A549 (cell line): ENCODE data around the gene SCNM1. TPM values are rescaled to one million over a fixed set of nuclear protein-coding genes. Genes with fewer than 3 reads are reported as not detected.

Experiments used
- ATAC-seq, 2 experiments: fragments of 200-7000 bp in 1 of 2; fragments of >200 bp in 1 of 2; cut with Nextera tagmentation in 1 of 2; cut with Tn5 transposase in 1 of 2; 3 replicates each; pipeline versions ENCODE4 v1.8.0 to v1.9.1; 2018 to 2020; ENCODE audit warnings: mild to moderate bottlenecking in 1 of 2, moderate library complexity in 1 of 2
- CTCF ChIA-PET: fragments of 300-600 bp; sonication (Branson Sonifier 250); formaldehyde crosslinking; extraction: SDS; loops from one replicate; lab custom pipeline; 2021; ENCODE audit warnings: antibody characterized with exemption, inconsistent platforms; lab: Yijun Ruan, JAX
- POLR2A ChIA-PET: fragments of 350-600 bp; formaldehyde crosslinking; extraction: SDS; loops from one replicate; lab custom pipeline; 2021; ENCODE audit warnings: antibody characterized with exemption, inconsistent platforms; lab: Yijun Ruan, JAX
- DNase-seq, 2 experiments: peaks; one replicate each; pipeline versions ENCODE4 v3.0.0 to v3.0.0-alpha.2; 2011 to 2016; ENCODE audit warnings: low read depth in 1 of 2, low spot score in 1 of 2
- FAIRE-seq: peaks from 2 replicates; lab custom pipeline; 2011; peaks lifted over from hg19 to GRCh38; lab: Jason Lieb, UNC
- H3K27ac ChIP-seq, 2 experiments: fragments of >200 bp; sonication (Bioruptor Twin); formaldehyde crosslinking; 3 replicates each; pipeline ENCODE4 v1.5.1; 2016 to 2017
- H3K4me1 ChIP-seq: fragments of >200 bp; sonication (Bioruptor Twin); formaldehyde crosslinking; 3 replicates; pipeline ENCODE4 v1.6.1; 2016
- H3K4me2 ChIP-seq: fragments of >200 bp; sonication (Bioruptor Twin); formaldehyde crosslinking; 3 replicates; pipeline ENCODE4 v1.6.1; 2016
- H3K4me3 ChIP-seq: fragments of >200 bp; sonication (Bioruptor Twin); formaldehyde crosslinking; 3 replicates; pipeline ENCODE4 v1.5.1; 2016
- H3K9me3 ChIP-seq: fragments of >200 bp; sonication (Bioruptor Twin); formaldehyde crosslinking; 3 replicates; pipeline ENCODE4 v1.6.1; 2016
- BHLHE40 ChIP-seq: IDR thresholded peaks from 2 replicates; pipeline ENCODE4 v1.6.1; 2012; ENCODE audit warnings: low read depth, low read length, inconsistent platforms
- CBX2 ChIP-seq: fragments of 200-600 bp; sonication (generic); IDR thresholded peaks from 2 replicates; pipeline ENCODE4 v1.6.1; 2016; ENCODE audit warnings: low read depth, mild to moderate bottlenecking, borderline replicate concordance
- CBX8 ChIP-seq: fragments of 200-600 bp; sonication (generic); IDR thresholded peaks from 2 replicates; pipeline ENCODE4 v1.6.1; 2016
- CEBPB ChIP-seq, 2 experiments: fragments of >200 bp in 1 of 2; sonication (Bioruptor Twin) in 1 of 2; formaldehyde crosslinking in 1 of 2; IDR thresholded peaks; 2 replicates each; pipeline ENCODE4 v1.6.1; 2012 to 2016
- CHD2 ChIP-seq: fragments of 150-350 bp; IDR thresholded peaks from 2 replicates; pipeline ENCODE4 v1.6.1; 2014; ENCODE audit warnings: low read length; ENCODE audit not compliant: partially characterized antibody
- CTCF ChIP-seq: fragments of >200 bp; sonication (Bioruptor Twin); formaldehyde crosslinking; IDR thresholded peaks from 3 replicates; pipeline ENCODE4 v1.5.1; 2016
- EHMT2 ChIP-seq: fragments of 200-600 bp; sonication (generic); IDR thresholded peaks from 2 replicates; pipeline ENCODE4 v1.6.1; 2016; ENCODE audit warnings: antibody characterized with exemption, low read depth, mild to moderate bottlenecking, moderate library complexity
- EP300 ChIP-seq, 2 experiments: fragments of >200 bp; sonication (Bioruptor Twin); formaldehyde crosslinking; IDR thresholded peaks; 2 replicates in 1 of 2; 3 replicates in 1 of 2; pipeline ENCODE4 v1.6.1; 2016 to 2017
- ESRRA ChIP-seq: fragments of 150-350 bp; IDR thresholded peaks from 2 replicates; pipeline ENCODE4 v1.6.1; 2014; ENCODE audit warnings: mild to moderate bottlenecking, low read length, borderline replicate concordance
- FOSL2 ChIP-seq, 2 experiments: fragments of 450-650 bp in 1 of 2; fragments of >200 bp in 1 of 2; sonication (Bioruptor Twin) in 1 of 2; formaldehyde crosslinking; IDR thresholded peaks; 2 replicates each; pipeline versions ENCODE4 v1.5.0 to v1.6.1; 2016 to 2020; ENCODE audit warnings: mild to moderate bottlenecking in 1 of 2, moderate library complexity in 1 of 2
- FOXS1 ChIP-seq: fragments of 250-450 bp; sonication (Bioruptor Pico); IDR thresholded peaks from 2 replicates; pipeline ENCODE4 v1.5.0; 2020; ENCODE audit warnings: mild to moderate bottlenecking, moderate library complexity
- GATA3 ChIP-seq: IDR thresholded peaks from 2 replicates; pipeline ENCODE4 v1.6.1; 2012; ENCODE audit warnings: borderline replicate concordance
- HOXA7 ChIP-seq: fragments of 250-450 bp; sonication (Bioruptor Pico); IDR thresholded peaks from 2 replicates; pipeline ENCODE4 v1.5.0; 2020; ENCODE audit warnings: mild to moderate bottlenecking, moderate library complexity
- KDM1A ChIP-seq: fragments of 200-600 bp; sonication (generic); IDR thresholded peaks from 2 replicates; pipeline ENCODE4 v1.6.1; 2016; ENCODE audit warnings: low read depth, mild to moderate bottlenecking
- KDM5A ChIP-seq: fragments of 200-600 bp; sonication (generic); IDR thresholded peaks from 2 replicates; pipeline ENCODE4 v1.6.1; 2016; ENCODE audit warnings: antibody characterized with exemption, mild to moderate bottlenecking
- MAFK ChIP-seq: fragments of 450-650 bp; IDR thresholded peaks from 2 replicates; pipeline ENCODE4 v1.6.1; 2014; ENCODE audit not compliant: partially characterized antibody
- NFE2L2 ChIP-seq: fragments of 150-350 bp; conservative IDR thresholded peaks from 2 replicates; pipeline ENCODE4 v1.6.1; 2014; ENCODE audit warnings: low read length
- NR3C1 ChIP-seq: fragments of >200 bp; sonication (Bioruptor Twin); formaldehyde crosslinking; IDR thresholded peaks from 3 replicates; pipeline ENCODE4 v1.6.1; 2017
- RARB ChIP-seq: fragments of 250-450 bp; sonication (Bioruptor Pico); IDR thresholded peaks from 2 replicates; pipeline ENCODE4 v1.8.0; 2021; ENCODE audit warnings: mild to moderate bottlenecking, moderate library complexity
- REST ChIP-seq: fragments of 200-600 bp; sonication (generic); IDR thresholded peaks from 2 replicates; pipeline ENCODE4 v1.6.1; 2016; ENCODE audit warnings: antibody characterized with exemption, mild to moderate bottlenecking, moderate library complexity
- RNF2 ChIP-seq: fragments of 200-600 bp; sonication (generic); IDR thresholded peaks from 2 replicates; pipeline ENCODE4 v1.6.1; 2016; ENCODE audit warnings: low read depth, mild to moderate bottlenecking, antibody characterized with exemption, moderate library complexity, borderline replicate concordance
- ZC3H11A ChIP-seq: fragments of 450-650 bp; IDR thresholded peaks from 2 replicates; pipeline ENCODE4 v1.6.1; 2014; ENCODE audit warnings: antibody characterized with exemption, mild to moderate bottlenecking
- ZNF302 ChIP-seq: fragments of 250-450 bp; sonication (Bioruptor Pico); IDR thresholded peaks from 2 replicates; pipeline ENCODE4 v1.9.0; 2021; ENCODE audit warnings: inconsistent platforms, mild to moderate bottlenecking, moderate library complexity
- WGBS: methylation state at CpG from one replicate; pipeline ENCODE4 v1.1.6; 2017; ENCODE audit errors: missing lambda C conversion rate; 5-methylcytosine and 5-hydroxymethylcytosine counted together
- polyA plus RNA-seq, 4 experiments: library from polyadenylated mRNA; depleted of rRNA in 3 of 4; stranded (reverse); fragments of >200 nt; fragmentation: RNase III in 1 of 4; extraction: RNeasy Plus Mini Kit Qiagen cat#74134 plus additional on column Dnase treatment in 1 of 4; gene quantifications; 2 replicates in 3 of 4; 3 replicates in 1 of 4; pipeline ENCODE4 v1.2.3, GENCODE V29; 2011 to 2017
- TF ChIP-seq, protein P1 (sequence below): fragments of >200 bp; sonication (Bioruptor Twin); formaldehyde crosslinking; IDR thresholded peaks from 2 replicates; pipeline ENCODE4 v1.6.1; 2016

The SCNM1 gene
- polyA plus RNA-seq, 2 of the 4 experiments (the other 2 are of a cell fraction), result 27.9 to 30.9 TPM

DNA sequence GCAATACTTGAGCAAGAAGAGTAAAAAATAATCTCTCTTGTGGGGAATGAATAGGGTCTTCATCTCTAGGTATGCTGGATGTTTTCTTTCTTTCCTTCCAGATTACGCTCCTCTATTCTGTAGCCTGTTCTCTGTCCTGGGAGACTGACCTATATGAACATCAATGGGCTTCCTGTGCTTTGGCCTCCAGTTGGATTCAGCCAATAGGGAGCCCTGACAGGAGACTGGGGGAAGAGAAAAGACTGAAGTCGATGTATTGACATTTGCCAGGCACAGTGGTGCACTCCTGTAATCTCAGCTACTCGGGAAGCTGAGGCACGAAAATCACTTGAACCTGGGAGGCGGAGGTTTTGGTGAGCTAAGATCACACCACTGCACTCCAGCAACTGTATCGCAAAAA lies 37.1 kb upstream of the SCNM1 start:
- no peak for ATAC-seq
- Histone ChIP-seq H3K9me3 (no peaks in the 10 kb centered on the region), H3K4me3 (no peak overlapping the region), H3K4me2 (no peak overlapping the region), H3K27ac (no peak overlapping the region), H3K4me1 (no peaks in the 10 kb centered on the region)
- no peak for TF ChIP-seq CTCF
- no peak for TF ChIP-seq KDM5A
- no peak for TF ChIP-seq FOXS1 (CRISPR knock-in tag)
- DNase-seq, result no peak
- 80% methylated on average over 6 of the region's 6 CpGs for WGBS
- CTCF ChIA-PET, result interaction anchor here (0.6 to 2.2 kb wide), 4 partner anchors 18 to 316 kb away, joined by 3 to 7 read pairs (median 4); partner anchors contain the start of gene VPS72
- no peak for FAIRE-seq
- POLR2A ChIA-PET, result no interaction called here

DNA sequence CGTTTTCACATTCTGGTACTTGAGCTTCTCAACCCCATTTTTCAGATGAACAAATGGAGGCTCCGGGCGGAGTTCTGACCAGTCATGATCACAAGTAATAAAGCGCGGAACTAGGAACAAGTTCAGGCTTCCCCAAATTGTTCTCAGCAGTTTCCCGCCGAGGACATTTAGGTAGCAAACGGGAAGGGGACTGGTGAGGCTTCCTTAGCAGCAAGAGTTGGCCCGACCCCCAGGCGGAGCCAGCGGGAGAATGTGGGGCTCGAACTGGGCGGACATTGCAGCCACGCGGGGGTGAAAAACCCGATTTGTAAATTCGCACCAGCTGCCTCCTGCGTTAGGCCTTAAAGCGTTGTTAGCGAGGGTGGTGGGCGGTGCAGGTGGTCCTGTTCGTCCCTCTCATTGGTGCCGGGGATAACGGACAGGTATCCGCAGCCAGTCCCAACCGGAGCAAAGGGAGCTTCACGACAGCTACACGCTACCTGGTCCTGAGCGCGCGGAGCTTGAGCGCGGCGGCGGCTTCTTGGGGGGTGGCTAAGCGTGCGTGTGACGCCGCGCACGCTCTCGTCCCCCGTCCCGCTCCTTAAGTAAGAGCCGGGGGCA lies 34.9 kb upstream of the SCNM1 start:
- CTCF ChIA-PET, result interaction anchor here (1.0 to 1.7 kb wide), 5 partner anchors 22 to 60 kb away, joined by 3 to 5 read pairs (median 4); partner anchors contain the start of genes GABPB2 and TNFAIP8L2
- no peak overlapping the region for H3K4me2 ChIP-seq
- DNase-seq (no peak), ATAC-seq (no peak), FAIRE-seq (no peak)
- TF ChIP-seq RNF2 (no peak), EHMT2 (no peak), CHD2 (no peak), ZC3H11A (no peak), ESRRA (no peak), ZNF302 (CRISPR knock-in tag) (no peak), CBX2 (no peak)
- H3K9me3 ChIP-seq, result no peaks in the 10 kb centered on the region
- POLR2A ChIA-PET, result no interaction called here
- WGBS, result 90% methylated on average over 45 of the region's 45 CpGs
- H3K4me1 ChIP-seq, result no peaks in the 10 kb centered on the region
- H3K27ac ChIP-seq, result no peak overlapping the region
- H3K4me3 ChIP-seq, result no peak overlapping the region

- CTCF ChIA-PET, result interaction anchor here (1.1 to 1.7 kb wide), 3 partner anchors 11 to 32 kb away, joined by 3 to 5 read pairs (median 3); partner anchors contain the start of gene TNFAIP8L2
- TF ChIP-seq FOSL2 (IDR thresholded peaks at IDR 0.05) (no peak), FOSL2 (CRISPR knock-in tag; IDR thresholded peaks at IDR 0.05) (no peak), KDM1A (no peak), CHD2 (no peak), MAFK (no peak)
- TF ChIP-seq, all 56 proteins: peak for 0
- H3K4me2 ChIP-seq, result no peak overlapping the region
- FAIRE-seq (no peak), DNase-seq (no peak), ATAC-seq (no peak)
- 83% methylated on average over 34 of the region's 39 CpGs for WGBS
- POLR2A ChIA-PET, result no interaction called here
- H3K4me3 ChIP-seq, result no peak overlapping the region
- no peaks in the 10 kb centered on the region for H3K4me1 ChIP-seq
- no peak overlapping the region for H3K27ac ChIP-seq
- H3K9me3 ChIP-seq, result no peaks in the 10 kb centered on the region
Observed at GRCh38 chr1:151131701-151132334, 34.1 kb upstream of the SCNM1 start.

DNA sequence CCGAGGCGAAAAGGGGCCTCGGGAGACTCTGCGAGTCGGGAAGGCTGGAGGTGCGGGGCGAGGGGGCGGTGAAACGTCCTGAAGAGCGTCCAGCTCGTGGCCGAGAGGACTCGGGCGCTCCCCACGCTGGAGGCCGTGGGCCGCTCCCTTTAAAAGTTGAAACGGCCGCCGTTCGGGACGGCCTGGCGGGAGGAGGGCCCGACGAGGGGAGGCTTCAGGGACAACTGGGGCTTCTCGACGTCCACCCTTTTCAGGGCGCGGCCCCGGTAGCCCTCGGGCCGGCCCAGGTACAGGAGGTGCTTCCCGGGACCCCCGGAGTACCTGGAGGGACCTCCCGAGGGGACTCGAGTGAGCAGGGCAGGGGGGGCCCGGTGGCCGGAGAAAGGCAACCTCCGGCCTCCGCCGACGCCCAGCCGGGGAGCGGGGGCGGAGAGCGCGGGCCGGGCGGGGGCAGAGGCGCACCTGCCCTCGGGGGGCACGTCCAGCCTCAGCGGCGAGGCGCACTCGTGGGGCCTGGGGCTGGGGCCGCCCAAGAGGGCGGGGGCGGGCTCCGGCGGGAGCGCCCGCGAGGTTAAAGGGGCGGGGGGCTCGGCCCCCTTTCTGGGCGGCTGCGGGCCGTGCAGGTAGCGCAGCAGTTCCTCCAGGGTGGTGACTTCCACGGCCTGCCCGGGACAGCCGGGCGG lies 33.5 kb upstream of the SCNM1 start:
- POLR2A ChIA-PET, result no interaction called here
- no peak for ATAC-seq
- no peaks in the 10 kb centered on the region for H3K4me1 ChIP-seq
- no peak overlapping the region for H3K4me3 ChIP-seq
- FAIRE-seq, result no peak
- WGBS, result 87% methylated on average over 37 of the region's 74 CpGs
- no peak for DNase-seq
- CTCF ChIA-PET, result interaction anchor here (1.6 kb wide), 1 partner anchor 10 kb away, joined by 3 read pairs; no protein-coding TSS in a partner anchor
- H3K27ac ChIP-seq, result no peak overlapping the region
- no peaks in the 10 kb centered on the region for H3K9me3 ChIP-seq
- H3K4me2 ChIP-seq, result no peak overlapping the region
- TF ChIP-seq NR3C1, result no peak
- TF ChIP-seq HOXA7, result no peak
- no peak for TF ChIP-seq CBX8
- TF ChIP-seq ZC3H11A, result no peak
- no peak for TF ChIP-seq EP300 (IDR thresholded peaks at IDR 0.05)
- TF ChIP-seq RNF2, result no peak
- TF ChIP-seq GATA3, result no peak
- TF ChIP-seq KDM1A, result no peak
- TF ChIP-seq, protein P1, sequence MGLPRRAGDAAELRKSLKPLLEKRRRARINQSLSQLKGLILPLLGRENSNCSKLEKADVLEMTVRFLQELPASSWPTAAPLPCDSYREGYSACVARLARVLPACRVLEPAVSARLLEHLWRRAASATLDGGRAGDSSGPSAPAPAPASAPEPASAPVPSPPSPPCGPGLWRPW, result no peak
- TF ChIP-seq CEBPB (IDR thresholded peaks at IDR 0.05), result no peak
- TF ChIP-seq BHLHE40, result no peak
- no peak for TF ChIP-seq REST
- no peak for TF ChIP-seq NFE2L2
- no peak for TF ChIP-seq RARB (CRISPR knock-in tag)
